Epithelial cell of esophagus (primary cell): ENCODE results near the gene MRPL36.
"Not testable (repeated sequence)": the region's sequence is repeated elsewhere in the genome, so short reads cannot be mapped to it uniquely, and the experiment has no call there.

Experiments used
- DNase-seq: peaks from one replicate; pipeline ENCODE4 v3.0.0; 2010; ENCODE audit warnings: low read depth
- H3K4me3 ChIP-seq: 2 replicates; pipeline ENCODE4 v1.5.1; 2011; ENCODE audit warnings: mild to moderate bottlenecking, low read length, control low read depth
- CTCF ChIP-seq: IDR thresholded peaks from 2 replicates; pipeline ENCODE4 v1.5.1; 2011; ENCODE audit warnings: low read depth, mild to moderate bottlenecking, low read length, control low read depth, inconsistent platforms; ENCODE audit not compliant: insufficient read depth; ENCODE audit errors: missing control alignments

The MRPL36 gene

GRCh38 chr5:1799602-1800471, at the start of gene MRPL36:
Gene MRPL36, minus strand, starts transcription at chr5:1799837. Its CDS starts 902 bp downstream, at chr5:1798935.
- no peak for TF ChIP-seq CTCF

GRCh38 chr5:1847611-1848010, 48.0 kb upstream of the MRPL36 start:
- no peak for TF ChIP-seq CTCF
- DNase-seq, result no peak

More at GRCh38 chr5:1799602-1800471, at the start of gene MRPL36:
- peak within 1 kb of the TSS; percentile 76 for H3K4me3 ChIP-seq
- peak; percentile 94 for DNase-seq

GRCh38 chr5:1847056-1847455, 47.4 kb upstream of the MRPL36 start:
- no peak for DNase-seq
- no peak overlapping the region for H3K4me3 ChIP-seq
- no peak for TF ChIP-seq CTCF

More at GRCh38 chr5:1847611-1848010, 48.0 kb upstream of the MRPL36 start:
- no peak overlapping the region for H3K4me3 ChIP-seq

- DNase-seq, result no peak
- H3K4me3 ChIP-seq, result no peak overlapping the region
- no peak for TF ChIP-seq CTCF
These were observed 46.9 kb upstream of the MRPL36 start for GRCh38 chr5:1846583-1846982.

- H3K4me3 ChIP-seq, result no peak overlapping the region
- TF ChIP-seq CTCF, result no peak
- no peak for DNase-seq
These were observed 46.1 kb upstream of the MRPL36 start for GRCh38 chr5:1845696-1846095.

GRCh38 chr5:1844708-1845436, 45.2 kb upstream of the MRPL36 start:
- no peak for TF ChIP-seq CTCF
- no peak for DNase-seq
- H3K4me3 ChIP-seq, result no peak overlapping the region

- not testable (repeated sequence) for DNase-seq, H3K4me3 ChIP-seq
These were observed 44.1 kb upstream of the MRPL36 start for GRCh38 chr5:1843761-1844160.
